Mesothelial cell of epicardium (in vitro differentiated cells): ENCODE results near the gene GLUD1. TPM values are rescaled to one million over a fixed set of nuclear protein-coding genes. Genes with fewer than 3 reads are reported as not detected.
"Not testable (repeated sequence)": the region's sequence is repeated elsewhere in the genome, so short reads cannot be mapped to it uniquely, and the experiment has no call there.

ENCODE experiments used
- DNase-seq, 2 experiments: peaks; one replicate each; pipeline ENCODE4 v3.0.0; 2021; ENCODE audit warnings: low spot score in 2 of 2; ENCODE audit not compliant: unreplicated experiment in 2 of 2
- H3K27ac Mint-ChIP-seq: 2 replicates; pipeline ENCODE4 v1.8.0; 2021; ENCODE audit warnings: mixed read lengths
- H3K27me3 Mint-ChIP-seq: 2 replicates; pipeline ENCODE4 v1.8.0; 2021; ENCODE audit warnings: low read depth, mixed read lengths
- H3K36me3 Mint-ChIP-seq: 2 replicates; pipeline ENCODE4 v1.8.0; 2021; ENCODE audit warnings: mixed read lengths
- H3K4me1 Mint-ChIP-seq: 2 replicates; pipeline ENCODE4 v1.8.0; 2021; ENCODE audit warnings: mixed read lengths
- H3K4me3 Mint-ChIP-seq: 2 replicates; pipeline ENCODE4 v1.8.0; 2021; ENCODE audit warnings: mild to moderate bottlenecking, moderate library complexity, mixed read lengths
- H3K9me3 Mint-ChIP-seq: 2 replicates; pipeline ENCODE4 v1.8.0; 2021; ENCODE audit warnings: mixed read lengths
- total RNA-seq: library from RNA; stranded (reverse); gene quantifications from 3 replicates; pipeline ENCODE4 v1.2.1, GENCODE V29; 2021
- TF ChIP-seq, protein P1 (sequence below): fragments of 200-600 bp; sonication (generic); IDR thresholded peaks from one replicate; pipeline ENCODE4 v1.5.0; 2021; ENCODE audit warnings: antibody characterized with exemption; ENCODE audit not compliant: unreplicated experiment

Gene GLUD1
- total RNA-seq, result 50.9 to 53.3 TPM (median 52.3 TPM) in 3 replicates

DNA sequence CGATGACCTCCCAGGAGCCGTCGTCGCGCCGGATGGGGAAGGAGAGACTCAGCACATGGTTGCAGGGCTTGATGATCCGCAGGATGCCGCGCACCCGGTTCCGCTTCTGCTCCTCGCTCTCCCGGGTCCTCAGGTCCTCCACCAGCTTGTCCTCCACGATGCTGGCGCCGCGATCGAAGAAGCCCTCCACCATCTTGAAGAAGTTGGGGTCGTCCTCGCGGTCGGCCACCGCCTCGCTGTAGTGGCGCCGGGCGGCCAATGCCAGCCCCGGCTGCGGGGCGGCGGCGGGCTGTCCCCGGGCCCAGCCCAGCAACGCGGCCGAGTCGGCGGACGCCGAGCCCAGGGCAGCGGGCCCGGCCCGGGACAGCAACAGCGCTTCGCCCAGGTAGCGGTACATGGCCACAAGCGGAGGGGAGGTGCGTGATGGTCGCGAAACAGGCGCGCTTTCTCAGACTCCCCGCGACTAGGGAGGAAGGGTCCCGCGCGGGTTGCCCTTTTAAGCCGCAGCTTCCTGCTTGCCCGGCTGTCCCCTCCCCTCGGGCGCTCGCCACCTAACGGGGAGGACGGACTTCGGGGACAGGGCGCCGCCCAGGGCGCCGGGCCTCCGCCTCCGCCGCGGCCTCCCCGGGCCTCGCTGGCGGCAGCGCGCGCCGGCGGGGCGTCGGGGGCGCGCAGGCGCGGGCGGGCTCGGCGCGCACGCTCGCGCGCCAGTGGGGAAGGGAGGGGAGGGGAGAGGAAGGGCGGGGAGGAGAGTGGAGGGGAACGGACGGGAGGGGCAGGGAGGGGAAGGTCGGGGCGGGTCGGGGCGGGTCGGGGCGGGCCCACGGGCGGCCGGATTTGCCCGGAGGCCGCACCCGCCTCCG is at the start of gene GLUD1, which contains the start of gene SHLD2:
GLUD1 (minus strand) TSS at position 471 of the 863 bp plus-strand sequence; CDS start at position 397, 74 bp downstream.
SHLD2 (plus strand) TSS at position 834 of the 863 bp plus-strand sequence. CDS start 56,149 bp downstream, outside the sequence.
- peak; percentile 59 to 73 for DNase-seq
- peak within 1 kb of the TSS; percentile 85 for H3K4me3 Mint-ChIP-seq
- H3K9me3 Mint-ChIP-seq, result peaks cover 5% of the 10 kb centered on the region
- peaks cover 35% of the 10 kb centered on the region for H3K4me1 Mint-ChIP-seq
- peak within 1 kb of the TSS; percentile 93 for H3K27ac Mint-ChIP-seq
- H3K27me3 Mint-ChIP-seq, result no peaks in the 10 kb centered on the region
- TF ChIP-seq, protein P1, sequence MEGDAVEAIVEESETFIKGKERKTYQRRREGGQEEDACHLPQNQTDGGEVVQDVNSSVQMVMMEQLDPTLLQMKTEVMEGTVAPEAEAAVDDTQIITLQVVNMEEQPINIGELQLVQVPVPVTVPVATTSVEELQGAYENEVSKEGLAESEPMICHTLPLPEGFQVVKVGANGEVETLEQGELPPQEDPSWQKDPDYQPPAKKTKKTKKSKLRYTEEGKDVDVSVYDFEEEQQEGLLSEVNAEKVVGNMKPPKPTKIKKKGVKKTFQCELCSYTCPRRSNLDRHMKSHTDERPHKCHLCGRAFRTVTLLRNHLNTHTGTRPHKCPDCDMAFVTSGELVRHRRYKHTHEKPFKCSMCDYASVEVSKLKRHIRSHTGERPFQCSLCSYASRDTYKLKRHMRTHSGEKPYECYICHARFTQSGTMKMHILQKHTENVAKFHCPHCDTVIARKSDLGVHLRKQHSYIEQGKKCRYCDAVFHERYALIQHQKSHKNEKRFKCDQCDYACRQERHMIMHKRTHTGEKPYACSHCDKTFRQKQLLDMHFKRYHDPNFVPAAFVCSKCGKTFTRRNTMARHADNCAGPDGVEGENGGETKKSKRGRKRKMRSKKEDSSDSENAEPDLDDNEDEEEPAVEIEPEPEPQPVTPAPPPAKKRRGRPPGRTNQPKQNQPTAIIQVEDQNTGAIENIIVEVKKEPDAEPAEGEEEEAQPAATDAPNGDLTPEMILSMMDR, result no peak
- peaks cover 11% of the 10 kb centered on the region for H3K36me3 Mint-ChIP-seq

DNA sequence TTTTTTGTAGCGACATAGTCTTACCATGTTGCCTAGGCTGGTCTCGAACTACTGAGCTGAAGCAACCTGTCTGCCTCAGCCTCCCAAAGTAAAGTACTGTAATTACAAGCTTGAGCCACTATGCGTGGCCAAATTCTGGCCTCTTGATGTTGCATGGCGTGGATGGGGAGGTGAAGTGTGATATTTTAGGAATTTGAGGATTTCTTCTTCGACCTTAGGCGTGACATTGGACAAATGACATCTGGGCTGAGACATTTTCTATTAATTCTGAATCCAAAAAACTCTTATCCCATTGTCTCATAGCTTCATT is 48.4 kb upstream of the GLUD1 start:
- not testable (repeated sequence) for H3K27me3 Mint-ChIP-seq, H3K27ac Mint-ChIP-seq, H3K36me3 Mint-ChIP-seq, H3K4me3 Mint-ChIP-seq, H3K4me1 Mint-ChIP-seq, DNase-seq
- H3K9me3 Mint-ChIP-seq, result peaks cover 12% of the 10 kb centered on the region

GRCh38 chr10:87142230-87143108 is 47.8 kb upstream of the GLUD1 start:
- H3K27me3 Mint-ChIP-seq, H3K4me1 Mint-ChIP-seq, H3K27ac Mint-ChIP-seq, H3K4me3 Mint-ChIP-seq, DNase-seq: not testable (repeated sequence)
- Mint-ChIP-seq H3K9me3 (peaks cover 15% of the 10 kb centered on the region), H3K36me3 (peaks cover 14% of the 10 kb centered on the region)

DNA sequence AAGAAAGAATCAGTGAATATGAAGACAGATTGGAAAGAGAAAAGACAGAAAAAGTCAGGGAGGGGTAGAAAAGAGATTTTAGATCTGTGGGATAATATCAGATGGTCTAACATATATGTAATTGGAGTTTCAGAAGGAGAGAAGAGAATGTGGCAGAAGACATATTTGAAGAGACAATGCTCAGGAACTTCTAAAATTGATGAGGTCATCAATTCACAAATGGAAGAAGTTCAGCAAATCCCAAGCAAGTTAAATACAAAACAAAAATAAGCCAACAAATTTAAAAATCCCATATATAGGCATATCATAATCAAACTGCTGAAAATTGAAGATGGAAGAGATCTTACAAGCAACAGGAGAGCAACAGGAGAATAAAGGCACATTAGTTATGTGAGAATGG is 42.8 kb upstream of the GLUD1 start:
- not testable (repeated sequence) for DNase-seq, H3K27ac Mint-ChIP-seq, H3K4me3 Mint-ChIP-seq, H3K4me1 Mint-ChIP-seq, H3K27me3 Mint-ChIP-seq
- Mint-ChIP-seq H3K36me3 (peaks cover 30% of the 10 kb centered on the region), H3K9me3 (peaks cover 22% of the 10 kb centered on the region)

DNA sequence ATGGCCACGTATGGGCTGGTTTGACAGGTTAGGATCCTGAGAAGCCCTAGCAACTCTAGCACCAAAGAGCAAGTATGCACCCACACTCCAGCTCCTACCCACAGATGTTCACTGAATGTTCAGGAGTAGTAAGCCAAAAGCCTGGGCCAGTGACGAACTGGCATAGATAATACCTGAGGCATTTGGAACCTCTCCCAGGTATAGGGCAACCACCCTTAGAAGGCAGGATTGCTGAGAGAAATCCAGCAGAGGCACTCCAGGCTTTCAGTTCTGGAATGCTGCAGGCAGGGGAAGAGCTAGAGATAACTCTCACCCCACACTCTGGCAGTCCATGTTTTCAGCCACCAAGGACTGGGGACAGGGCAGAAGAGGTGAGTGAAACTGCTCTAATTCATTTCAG is 39.8 kb upstream of the GLUD1 start:
- Mint-ChIP-seq H3K36me3 (peaks cover 33% of the 10 kb centered on the region), H3K9me3 (peaks cover 19% of the 10 kb centered on the region)
- not testable (repeated sequence) for H3K27ac Mint-ChIP-seq, DNase-seq, H3K27me3 Mint-ChIP-seq, H3K4me1 Mint-ChIP-seq, H3K4me3 Mint-ChIP-seq

GRCh38 chr10:87133936-87134335 is 39.3 kb upstream of the GLUD1 start:
- not testable (repeated sequence) for H3K27me3 Mint-ChIP-seq, H3K4me3 Mint-ChIP-seq, H3K27ac Mint-ChIP-seq, H3K4me1 Mint-ChIP-seq, DNase-seq
- peaks cover 35% of the 10 kb centered on the region for H3K36me3 Mint-ChIP-seq
- H3K9me3 Mint-ChIP-seq, result peaks cover 17% of the 10 kb centered on the region

DNA sequence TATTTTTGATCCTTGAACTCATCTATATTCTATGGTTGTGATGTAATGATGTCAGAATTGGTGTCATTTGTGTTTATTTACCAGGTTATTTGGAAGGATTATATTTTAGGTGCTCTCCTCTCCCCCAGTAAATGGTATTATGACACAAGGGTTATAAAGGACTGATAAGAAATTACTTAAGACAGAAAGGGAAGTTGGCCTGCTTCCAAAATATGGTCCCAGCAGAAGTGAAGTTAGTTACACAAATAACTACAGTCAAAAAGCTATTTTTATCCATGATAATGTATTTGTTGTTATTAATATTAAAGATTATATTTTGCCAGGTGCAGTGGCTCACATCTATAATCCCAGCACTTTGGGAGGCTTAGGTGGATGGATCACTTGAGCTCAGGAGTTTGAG is 37.5 kb upstream of the GLUD1 start:
- not testable (repeated sequence) for H3K9me3 Mint-ChIP-seq, DNase-seq, H3K4me1 Mint-ChIP-seq, H3K4me3 Mint-ChIP-seq, H3K27me3 Mint-ChIP-seq
- Mint-ChIP-seq H3K27ac (peak overlapping the region; percentile 68), H3K36me3 (peaks cover 23% of the 10 kb centered on the region)

- H3K27ac Mint-ChIP-seq, result not testable (repeated sequence)
Observed at GRCh38 chr10:87127607-87128156, 33.0 kb upstream of the GLUD1 start.

DNA sequence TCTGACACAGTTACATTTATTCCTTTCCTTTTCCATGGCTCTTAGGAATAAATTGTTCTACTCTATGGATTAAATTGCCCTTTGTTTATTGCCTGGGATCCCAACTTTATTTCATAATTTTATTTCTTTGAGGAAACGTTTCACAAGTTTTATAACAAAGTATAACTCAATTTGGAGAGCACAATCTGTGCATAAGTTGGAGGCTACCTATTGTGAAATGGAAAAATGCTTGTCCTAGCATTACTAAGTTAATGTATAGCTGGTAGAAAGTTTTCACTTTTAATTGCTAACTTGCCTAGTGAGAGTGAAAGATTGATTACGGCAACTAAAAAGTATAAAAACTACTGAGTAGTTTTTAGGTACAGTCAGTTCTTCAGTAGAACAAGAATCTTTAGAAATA is 32.4 kb upstream of the GLUD1 start:
- not testable (repeated sequence) for DNase-seq, H3K9me3 Mint-ChIP-seq, H3K4me3 Mint-ChIP-seq, H3K4me1 Mint-ChIP-seq, H3K27me3 Mint-ChIP-seq, H3K36me3 Mint-ChIP-seq, H3K27ac Mint-ChIP-seq

More at GRCh38 chr10:87127607-87128156, 33.0 kb upstream of the GLUD1 start:
- not testable (repeated sequence) for H3K4me1 Mint-ChIP-seq, DNase-seq, H3K9me3 Mint-ChIP-seq, H3K27me3 Mint-ChIP-seq, H3K36me3 Mint-ChIP-seq, H3K4me3 Mint-ChIP-seq

GRCh38 chr10:87123351-87123750 is 28.7 kb upstream of the GLUD1 start:
- H3K4me3 Mint-ChIP-seq, H3K36me3 Mint-ChIP-seq, DNase-seq, H3K9me3 Mint-ChIP-seq, H3K4me1 Mint-ChIP-seq, H3K27me3 Mint-ChIP-seq, H3K27ac Mint-ChIP-seq: not testable (repeated sequence)

GRCh38 chr10:87119029-87119428 is 24.4 kb upstream of the GLUD1 start:
- H3K36me3 Mint-ChIP-seq, H3K27me3 Mint-ChIP-seq, H3K4me3 Mint-ChIP-seq, H3K9me3 Mint-ChIP-seq, DNase-seq, H3K27ac Mint-ChIP-seq, H3K4me1 Mint-ChIP-seq: not testable (repeated sequence)

GRCh38 chr10:87118122-87118521 is 23.5 kb upstream of the GLUD1 start:
- not testable (repeated sequence) for DNase-seq, H3K36me3 Mint-ChIP-seq, H3K27ac Mint-ChIP-seq, H3K4me3 Mint-ChIP-seq, H3K4me1 Mint-ChIP-seq, H3K27me3 Mint-ChIP-seq, H3K9me3 Mint-ChIP-seq
